OCI-LY1 (cell line): ENCODE measurements around the gene CORO1C.

ENCODE experiments used
- H2AFZ ChIP-seq: fragments of 200-600 bp; sonication (generic), shearing (Covaris generic); 2 replicates; pipeline ENCODE4 v1.6.0; 2014; ENCODE audit warnings: antibody characterized with exemption, mild to moderate bottlenecking, low read length
- H3F3A ChIP-seq: fragments of 200-600 bp; sonication (generic), shearing (Covaris generic); 2 replicates; pipeline ENCODE4 v1.6.0; 2014; ENCODE audit warnings: mild to moderate bottlenecking, antibody characterized with exemption, low read length, moderate library complexity; ENCODE audit not compliant: insufficient read depth
- H3K27ac ChIP-seq: fragments of 200-600 bp; sonication (generic); 2 replicates; pipeline ENCODE4 v1.5.1; 2014; ENCODE audit warnings: low read length, mixed run types, mild to moderate bottlenecking, low read depth; ENCODE audit not compliant: poor library complexity, severe bottlenecking
- H3K27me3 ChIP-seq: fragments of 200-600 bp; sonication (generic); 2 replicates; pipeline ENCODE4 v1.6.0; 2014; ENCODE audit warnings: antibody characterized with exemption, mild to moderate bottlenecking, low read length, moderate library complexity; ENCODE audit not compliant: insufficient read depth
- H3K36me3 ChIP-seq: fragments of 200-600 bp; sonication (generic); 2 replicates; pipeline ENCODE4 v1.6.1; 2014; ENCODE audit warnings: mild to moderate bottlenecking, antibody characterized with exemption, low read length, moderate library complexity, mixed read lengths; ENCODE audit not compliant: insufficient read depth
- H3K4me1 ChIP-seq: fragments of 200-600 bp; sonication (generic); 2 replicates; pipeline ENCODE4 v1.5.1; 2014; ENCODE audit warnings: mild to moderate bottlenecking, low read length, moderate library complexity; ENCODE audit not compliant: insufficient read depth, severe bottlenecking
- H3K4me2 ChIP-seq: fragments of 200-600 bp; sonication (generic), shearing (Covaris generic); 2 replicates; pipeline ENCODE4 v1.6.1; 2014; ENCODE audit warnings: low read length
- H3K4me3 ChIP-seq: fragments of 200-600 bp; sonication (generic); 2 replicates; pipeline ENCODE4 v1.5.1; 2014; ENCODE audit warnings: low read length, low read depth, mild to moderate bottlenecking, mixed read lengths; ENCODE audit not compliant: poor library complexity, severe bottlenecking
- H3K79me2 ChIP-seq: fragments of 200-600 bp; shearing (Covaris generic); 2 replicates; pipeline ENCODE4 v1.6.1; 2016; ENCODE audit warnings: mixed run types, low read length, mixed read lengths; ENCODE audit not compliant: insufficient read depth
- H3K9ac ChIP-seq: fragments of 200-600 bp; sonication (generic), shearing (Covaris generic); 2 replicates; pipeline ENCODE4 v1.6.1; 2014; ENCODE audit warnings: mild to moderate bottlenecking, low read length, mixed read lengths
- H3K9me2 ChIP-seq: fragments of 200-600 bp; sonication (generic), shearing (Covaris generic); 2 replicates; pipeline ENCODE4 v1.6.1; 2014; ENCODE audit warnings: low read depth, mild to moderate bottlenecking, low read length, mixed read lengths
- H3K9me3 ChIP-seq: fragments of 200-600 bp; shearing (Covaris generic); 2 replicates; pipeline ENCODE4 v1.6.1; 2014; ENCODE audit warnings: low read length, mixed read lengths
- H4K20me1 ChIP-seq: fragments of 200-600 bp; sonication (generic), shearing (Covaris generic); 2 replicates; pipeline ENCODE4 v1.6.0; 2016; ENCODE audit warnings: mild to moderate bottlenecking, low read length; ENCODE audit not compliant: insufficient read depth
- CTCF ChIP-seq: fragments of 200-600 bp; sonication (generic), shearing (Covaris generic); IDR thresholded peaks from 2 replicates; pipeline ENCODE4 v1.5.1; 2017; ENCODE audit warnings: mild to moderate bottlenecking, antibody characterized with exemption, low read length, moderate library complexity, mixed read lengths
- EZH2 ChIP-seq: fragments of 200-600 bp; sonication (generic), shearing (Covaris generic); IDR thresholded peaks from 2 replicates; pipeline ENCODE4 v1.8.0; 2017; ENCODE audit warnings: borderline replicate concordance, mixed run types, mild to moderate bottlenecking, antibody characterized with exemption, low read length, moderate library complexity, mixed read lengths

Gene CORO1C

DNA sequence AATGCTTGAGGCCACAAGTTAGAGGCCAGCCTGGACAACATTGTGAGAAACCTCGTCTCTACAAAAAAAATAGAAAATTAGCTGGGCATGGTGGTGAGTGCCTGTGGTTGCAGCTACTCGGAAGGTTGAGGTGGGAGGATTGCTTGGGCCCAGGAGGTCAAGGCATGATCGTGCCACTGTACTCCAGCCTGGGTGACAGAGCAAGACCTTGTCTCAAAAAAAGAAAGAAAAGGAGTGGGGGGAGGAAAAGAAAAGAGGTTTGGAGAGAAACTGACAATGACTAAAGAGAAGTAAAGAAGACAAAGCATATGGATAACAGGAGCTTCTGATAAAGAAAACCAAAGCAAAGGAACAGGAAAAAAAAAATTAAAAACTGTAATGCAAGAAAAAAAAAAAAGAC is 60.2 kb downstream of the CORO1C start:
- Histone ChIP-seq H3K9me3 (no peaks in the 10 kb centered on the region), H3K4me2 (no peak overlapping the region), H3F3A (no peaks in the 10 kb centered on the region), H3K36me3 (no peaks in the 10 kb centered on the region), H2AFZ (no peak overlapping the region), H3K4me3 (no peak overlapping the region), H3K27me3 (no peaks in the 10 kb centered on the region), H4K20me1 (no peaks in the 10 kb centered on the region), H3K79me2 (no peaks in the 10 kb centered on the region), H3K9ac (no peak overlapping the region), H3K27ac (no peak overlapping the region), H3K9me2 (no peaks in the 10 kb centered on the region), H3K4me1 (peaks cover 18% of the 10 kb centered on the region)
- TF ChIP-seq CTCF (no peak), EZH2 (no peak)

DNA sequence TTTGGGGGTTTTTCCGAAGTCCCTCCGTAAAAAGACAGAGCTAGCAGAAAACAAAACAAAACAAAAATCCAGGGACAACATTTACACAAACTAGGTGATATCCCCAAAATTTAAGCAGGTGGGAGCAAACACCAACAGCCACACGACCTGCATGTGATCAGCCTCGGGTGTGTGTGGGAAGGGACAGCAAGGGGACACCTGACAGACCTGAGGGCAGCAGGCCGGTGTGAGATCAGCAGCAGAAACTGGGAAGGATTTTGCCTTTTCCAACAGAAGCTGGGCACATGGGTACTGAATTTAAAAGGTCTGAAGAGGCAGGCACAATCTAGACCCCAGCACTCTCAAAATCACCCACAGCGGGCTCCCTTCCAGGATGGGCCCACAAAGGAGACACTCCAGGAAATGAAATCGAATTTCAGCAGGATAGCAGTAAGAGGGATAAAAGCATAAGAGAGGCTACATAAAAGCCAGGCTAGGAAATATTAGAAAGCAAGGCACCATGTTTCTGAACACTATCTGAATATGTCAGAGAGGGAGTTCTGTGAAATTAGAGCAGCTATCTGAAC is 61.2 kb downstream of the CORO1C start:
- H3K27me3 ChIP-seq: no peaks in the 10 kb centered on the region
- no peaks in the 10 kb centered on the region for H3K79me2 ChIP-seq
- peaks cover 27% of the 10 kb centered on the region for H3K4me1 ChIP-seq
- no peaks in the 10 kb centered on the region for H3K9me3 ChIP-seq
- no peak overlapping the region for H3K9ac ChIP-seq
- H2AFZ ChIP-seq: no peak overlapping the region
- H4K20me1 ChIP-seq: no peaks in the 10 kb centered on the region
- TF ChIP-seq EZH2 (no peak), CTCF (no peak)
- H3K27ac ChIP-seq: no peak overlapping the region
- no peak overlapping the region for H3K4me3 ChIP-seq
- H3K9me2 ChIP-seq: no peaks in the 10 kb centered on the region
- H3F3A ChIP-seq: no peaks in the 10 kb centered on the region
- H3K4me2 ChIP-seq: no peak overlapping the region
- no peaks in the 10 kb centered on the region for H3K36me3 ChIP-seq

DNA sequence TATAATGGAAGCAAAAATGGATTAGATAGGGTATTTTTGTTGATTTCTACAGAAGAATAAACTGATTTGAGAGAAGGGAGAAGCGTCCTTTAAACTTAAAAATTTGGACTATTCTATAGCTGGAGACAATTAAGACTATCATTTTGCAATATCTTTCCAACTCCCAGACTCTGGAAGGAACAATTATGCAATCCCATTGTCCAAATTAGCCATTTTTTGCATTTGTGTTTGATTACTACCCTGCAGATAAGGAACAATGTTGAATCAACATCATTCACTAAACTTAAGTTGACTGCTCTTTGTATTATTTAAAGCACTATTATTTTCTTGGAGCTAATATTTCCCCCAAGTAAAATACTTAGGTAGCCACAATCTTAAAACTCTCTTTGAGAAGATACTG is 62.8 kb downstream of the CORO1C start:
- H3K36me3 ChIP-seq: no peaks in the 10 kb centered on the region
- TF ChIP-seq CTCF (no peak), EZH2 (no peak)
- no peaks in the 10 kb centered on the region for H3K9me2 ChIP-seq
- H3K27me3 ChIP-seq: no peaks in the 10 kb centered on the region
- no peaks in the 10 kb centered on the region for H3F3A ChIP-seq
- no peaks in the 10 kb centered on the region for H3K9me3 ChIP-seq
- no peaks in the 10 kb centered on the region for H4K20me1 ChIP-seq
- H3K79me2 ChIP-seq: no peaks in the 10 kb centered on the region
- H2AFZ ChIP-seq: no peak overlapping the region
- no peak overlapping the region for H3K27ac ChIP-seq
- H3K9ac ChIP-seq: no peak overlapping the region
- H3K4me3 ChIP-seq: no peak overlapping the region
- H3K4me1 ChIP-seq: peaks cover 43% of the 10 kb centered on the region
- no peak overlapping the region for H3K4me2 ChIP-seq
